MM.1S (cell line): ENCODE results near the gene DYRK1B.
"Not testable (repeated sequence)": the region's sequence is repeated elsewhere in the genome, so short reads cannot be mapped to it uniquely, and the experiment has no call there.

ENCODE experiments used
- EZH2 ChIP-seq: fragments of 300-600 bp; sonication (generic); optimal IDR thresholded peaks from 2 replicates; pipeline ENCODE3; 2017; ENCODE audit warnings: low read depth, mild to moderate bottlenecking, antibody characterized with exemption, low read length, mixed read lengths
- EZH2phosphoT487 ChIP-seq: fragments of 300-600 bp; sonication (generic); IDR thresholded peaks from 2 replicates; pipeline ENCODE4 v1.6.1; 2018; ENCODE audit warnings: antibody characterized with exemption, low read length
- TF ChIP-seq, protein P1 (sequence below): fragments of 300-600 bp; sonication (generic); IDR thresholded peaks from 2 replicates; pipeline ENCODE4 v1.5.1; 2016; ENCODE audit warnings: antibody characterized with exemption, low read length, mixed read lengths

DNA sequence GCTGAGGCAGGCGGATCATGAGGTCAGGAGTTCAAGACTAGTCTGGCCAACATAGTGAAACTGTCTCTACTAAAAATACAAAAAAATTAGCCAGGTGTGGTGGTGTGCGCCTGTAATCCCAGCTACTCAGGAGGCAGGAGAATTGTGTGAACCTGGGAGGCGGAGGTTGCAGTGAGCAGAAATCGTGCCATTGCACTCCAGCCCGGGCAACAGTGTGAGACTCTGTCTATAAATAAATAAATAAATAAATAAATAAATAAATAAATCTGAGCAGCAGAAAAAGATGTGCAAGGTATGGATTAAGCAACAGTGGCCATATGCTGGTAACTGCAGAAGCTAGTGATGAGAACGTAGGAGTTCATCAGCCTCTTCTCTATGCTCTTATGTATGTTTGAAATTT is 19.9 kb downstream of the DYRK1B start:
- TF ChIP-seq, protein P1, sequence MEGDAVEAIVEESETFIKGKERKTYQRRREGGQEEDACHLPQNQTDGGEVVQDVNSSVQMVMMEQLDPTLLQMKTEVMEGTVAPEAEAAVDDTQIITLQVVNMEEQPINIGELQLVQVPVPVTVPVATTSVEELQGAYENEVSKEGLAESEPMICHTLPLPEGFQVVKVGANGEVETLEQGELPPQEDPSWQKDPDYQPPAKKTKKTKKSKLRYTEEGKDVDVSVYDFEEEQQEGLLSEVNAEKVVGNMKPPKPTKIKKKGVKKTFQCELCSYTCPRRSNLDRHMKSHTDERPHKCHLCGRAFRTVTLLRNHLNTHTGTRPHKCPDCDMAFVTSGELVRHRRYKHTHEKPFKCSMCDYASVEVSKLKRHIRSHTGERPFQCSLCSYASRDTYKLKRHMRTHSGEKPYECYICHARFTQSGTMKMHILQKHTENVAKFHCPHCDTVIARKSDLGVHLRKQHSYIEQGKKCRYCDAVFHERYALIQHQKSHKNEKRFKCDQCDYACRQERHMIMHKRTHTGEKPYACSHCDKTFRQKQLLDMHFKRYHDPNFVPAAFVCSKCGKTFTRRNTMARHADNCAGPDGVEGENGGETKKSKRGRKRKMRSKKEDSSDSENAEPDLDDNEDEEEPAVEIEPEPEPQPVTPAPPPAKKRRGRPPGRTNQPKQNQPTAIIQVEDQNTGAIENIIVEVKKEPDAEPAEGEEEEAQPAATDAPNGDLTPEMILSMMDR = not testable (repeated sequence)
- TF ChIP-seq EZH2, EZH2phosphoT487: not testable (repeated sequence)
